HL-60 (cell line): ENCODE data around the gene SCG2.

ENCODE experiments used
- POLR2AphosphoS5 ChIP-seq: IDR thresholded peaks from 2 replicates; pipeline ENCODE4 v1.6.1; 2012; ENCODE audit warnings: low read depth
- TF ChIP-seq, protein P1 (sequence below): IDR thresholded peaks from one replicate; pipeline ENCODE4 v1.5.1; 2011; ENCODE audit warnings: low read length, control low read depth, inconsistent platforms; ENCODE audit not compliant: insufficient read depth
- TF ChIP-seq, protein P2 (sequence below): IDR thresholded peaks from 2 replicates; pipeline ENCODE4 v1.6.1; 2012; ENCODE audit warnings: low read depth; ENCODE audit not compliant: insufficient replicate concordance

DNA sequence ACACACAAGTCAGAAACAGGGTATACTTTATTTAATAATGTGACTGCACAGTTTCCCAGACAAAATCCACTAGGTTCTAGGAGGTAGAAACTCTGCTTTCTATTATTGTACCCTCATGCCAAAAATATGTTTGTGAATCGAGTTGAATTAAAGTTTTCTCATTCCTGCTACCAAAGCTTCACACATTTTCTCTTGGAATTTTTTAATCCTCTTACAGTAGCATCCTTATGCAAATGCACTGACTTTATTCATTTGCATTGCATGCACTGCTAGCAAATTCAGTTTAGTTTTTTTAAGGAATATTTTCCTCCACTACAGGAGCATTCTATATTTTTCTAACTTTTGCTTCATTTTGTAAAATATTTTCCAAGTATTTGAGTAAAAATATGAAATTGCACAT, 4.8 kb upstream of the SCG2 start:
- TF ChIP-seq, protein P1, sequence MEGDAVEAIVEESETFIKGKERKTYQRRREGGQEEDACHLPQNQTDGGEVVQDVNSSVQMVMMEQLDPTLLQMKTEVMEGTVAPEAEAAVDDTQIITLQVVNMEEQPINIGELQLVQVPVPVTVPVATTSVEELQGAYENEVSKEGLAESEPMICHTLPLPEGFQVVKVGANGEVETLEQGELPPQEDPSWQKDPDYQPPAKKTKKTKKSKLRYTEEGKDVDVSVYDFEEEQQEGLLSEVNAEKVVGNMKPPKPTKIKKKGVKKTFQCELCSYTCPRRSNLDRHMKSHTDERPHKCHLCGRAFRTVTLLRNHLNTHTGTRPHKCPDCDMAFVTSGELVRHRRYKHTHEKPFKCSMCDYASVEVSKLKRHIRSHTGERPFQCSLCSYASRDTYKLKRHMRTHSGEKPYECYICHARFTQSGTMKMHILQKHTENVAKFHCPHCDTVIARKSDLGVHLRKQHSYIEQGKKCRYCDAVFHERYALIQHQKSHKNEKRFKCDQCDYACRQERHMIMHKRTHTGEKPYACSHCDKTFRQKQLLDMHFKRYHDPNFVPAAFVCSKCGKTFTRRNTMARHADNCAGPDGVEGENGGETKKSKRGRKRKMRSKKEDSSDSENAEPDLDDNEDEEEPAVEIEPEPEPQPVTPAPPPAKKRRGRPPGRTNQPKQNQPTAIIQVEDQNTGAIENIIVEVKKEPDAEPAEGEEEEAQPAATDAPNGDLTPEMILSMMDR = no peak
- TF ChIP-seq, protein P2, sequence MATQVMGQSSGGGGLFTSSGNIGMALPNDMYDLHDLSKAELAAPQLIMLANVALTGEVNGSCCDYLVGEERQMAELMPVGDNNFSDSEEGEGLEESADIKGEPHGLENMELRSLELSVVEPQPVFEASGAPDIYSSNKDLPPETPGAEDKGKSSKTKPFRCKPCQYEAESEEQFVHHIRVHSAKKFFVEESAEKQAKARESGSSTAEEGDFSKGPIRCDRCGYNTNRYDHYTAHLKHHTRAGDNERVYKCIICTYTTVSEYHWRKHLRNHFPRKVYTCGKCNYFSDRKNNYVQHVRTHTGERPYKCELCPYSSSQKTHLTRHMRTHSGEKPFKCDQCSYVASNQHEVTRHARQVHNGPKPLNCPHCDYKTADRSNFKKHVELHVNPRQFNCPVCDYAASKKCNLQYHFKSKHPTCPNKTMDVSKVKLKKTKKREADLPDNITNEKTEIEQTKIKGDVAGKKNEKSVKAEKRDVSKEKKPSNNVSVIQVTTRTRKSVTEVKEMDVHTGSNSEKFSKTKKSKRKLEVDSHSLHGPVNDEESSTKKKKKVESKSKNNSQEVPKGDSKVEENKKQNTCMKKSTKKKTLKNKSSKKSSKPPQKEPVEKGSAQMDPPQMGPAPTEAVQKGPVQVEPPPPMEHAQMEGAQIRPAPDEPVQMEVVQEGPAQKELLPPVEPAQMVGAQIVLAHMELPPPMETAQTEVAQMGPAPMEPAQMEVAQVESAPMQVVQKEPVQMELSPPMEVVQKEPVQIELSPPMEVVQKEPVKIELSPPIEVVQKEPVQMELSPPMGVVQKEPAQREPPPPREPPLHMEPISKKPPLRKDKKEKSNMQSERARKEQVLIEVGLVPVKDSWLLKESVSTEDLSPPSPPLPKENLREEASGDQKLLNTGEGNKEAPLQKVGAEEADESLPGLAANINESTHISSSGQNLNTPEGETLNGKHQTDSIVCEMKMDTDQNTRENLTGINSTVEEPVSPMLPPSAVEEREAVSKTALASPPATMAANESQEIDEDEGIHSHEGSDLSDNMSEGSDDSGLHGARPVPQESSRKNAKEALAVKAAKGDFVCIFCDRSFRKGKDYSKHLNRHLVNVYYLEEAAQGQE = no peak
- TF ChIP-seq POLR2AphosphoS5 = no peak
